Loucy (cell line): ENCODE results near the gene WFDC10A.

Source experiments
- EZH2phosphoT487 ChIP-seq: fragments of 200-600 bp; IDR thresholded peaks from 2 replicates; pipeline ENCODE4 v1.6.1; 2018; ENCODE audit warnings: antibody characterized with exemption, mild to moderate bottlenecking, moderate library complexity, borderline replicate concordance
- TF ChIP-seq, protein P1 (sequence below): fragments of 200-600 bp; sonication (generic); conservative IDR thresholded peaks from 2 replicates; pipeline ENCODE4 v1.5.1; 2014; ENCODE audit warnings: mild to moderate bottlenecking, antibody characterized with exemption, low read length

DNA sequence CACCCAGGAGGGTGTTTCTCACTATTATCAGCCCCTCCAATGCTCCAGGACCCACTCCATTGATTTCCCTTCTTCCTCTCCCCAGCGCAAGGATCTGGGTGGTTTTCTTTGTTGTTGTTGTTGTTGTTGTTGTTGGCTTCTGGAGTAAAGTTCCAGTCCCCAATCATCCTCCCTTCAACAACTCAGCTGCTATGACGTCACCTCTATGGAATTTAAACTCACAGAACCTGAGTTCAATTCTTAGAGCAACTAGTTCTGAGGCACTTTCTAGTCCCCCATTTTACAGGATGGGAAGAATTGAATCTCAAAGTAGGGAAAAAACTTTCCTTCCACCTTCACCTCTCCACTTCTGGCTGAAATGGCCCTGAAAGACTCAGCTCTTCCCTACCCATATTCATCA, 40.7 kb upstream of the WFDC10A start:
- TF ChIP-seq EZH2phosphoT487, result no peak
- TF ChIP-seq, protein P1, sequence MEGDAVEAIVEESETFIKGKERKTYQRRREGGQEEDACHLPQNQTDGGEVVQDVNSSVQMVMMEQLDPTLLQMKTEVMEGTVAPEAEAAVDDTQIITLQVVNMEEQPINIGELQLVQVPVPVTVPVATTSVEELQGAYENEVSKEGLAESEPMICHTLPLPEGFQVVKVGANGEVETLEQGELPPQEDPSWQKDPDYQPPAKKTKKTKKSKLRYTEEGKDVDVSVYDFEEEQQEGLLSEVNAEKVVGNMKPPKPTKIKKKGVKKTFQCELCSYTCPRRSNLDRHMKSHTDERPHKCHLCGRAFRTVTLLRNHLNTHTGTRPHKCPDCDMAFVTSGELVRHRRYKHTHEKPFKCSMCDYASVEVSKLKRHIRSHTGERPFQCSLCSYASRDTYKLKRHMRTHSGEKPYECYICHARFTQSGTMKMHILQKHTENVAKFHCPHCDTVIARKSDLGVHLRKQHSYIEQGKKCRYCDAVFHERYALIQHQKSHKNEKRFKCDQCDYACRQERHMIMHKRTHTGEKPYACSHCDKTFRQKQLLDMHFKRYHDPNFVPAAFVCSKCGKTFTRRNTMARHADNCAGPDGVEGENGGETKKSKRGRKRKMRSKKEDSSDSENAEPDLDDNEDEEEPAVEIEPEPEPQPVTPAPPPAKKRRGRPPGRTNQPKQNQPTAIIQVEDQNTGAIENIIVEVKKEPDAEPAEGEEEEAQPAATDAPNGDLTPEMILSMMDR, result no peak
